A375 (cell line): ENCODE data around the gene ZNF486. TPM values are rescaled to one million over a fixed set of nuclear protein-coding genes. Genes with fewer than 3 reads are reported as not detected.

Experiments used
- small RNA-seq: library from RNA; depleted of rRNA; stranded (forward); fragments of <200 nt; gene quantifications from one replicate; pipeline ENCODE3, GENCODE V24; 2014
- total RNA-seq: library from RNA; depleted of rRNA; stranded (reverse); fragments of >200 nt; shearing (Covaris generic); gene quantifications from 2 replicates; pipeline ENCODE4 v1.2.3, GENCODE V29; 2014; rRNA removed

The ZNF486 gene
- total RNA-seq, result 6.3 and 7.1 TPM in 2 replicates

GRCh38 chr19:20167020-20167644, at the start of gene ZNF486:
Gene ZNF486, plus strand, starts transcription at chr19:20167214. Its CDS starts 117 bp downstream, at chr19:20167331.

Small RNA genes within 50 kb of the gene (small RNA-seq; reads per million reads assigned to genes)
- gene AC011447.4, result not detected

Other genes starting within 250 kb of the ZNF486 start
- gene ZNF682, start 127.7 kb upstream of the ZNF486 start, total RNA-seq, result 9.9 and 11.2 TPM in 2 replicates
- 5.9 and 8.6 TPM in 2 replicates for gene ZNF90, start 89.2 kb upstream of the ZNF486 start, total RNA-seq